DMS114 treated with DMSO at 0.1 percent for 48 hours (cell line): ENCODE results near the gene DCN.
"Not testable (repeated sequence)": the region's sequence is repeated elsewhere in the genome, so short reads cannot be mapped to it uniquely, and the experiment has no call there.

Experiments
- DNase-seq: peaks from one replicate; lab custom pipeline; 2025; ENCODE audit not compliant: unreplicated experiment; lab: John Stamatoyannopoulos, UW

The DCN gene

GRCh38 chr12:91182636-91183455 lies at the start of gene DCN:
Gene DCN, minus strand, starts transcription at chr12:91182817. Its CDS starts 4,265 bp downstream, at chr12:91178552.
- peak; percentile 55 for DNase-seq

- no peak for DNase-seq
These were observed 48.2 kb upstream of the DCN start for GRCh38 chr12:91230841-91231240.

GRCh38 chr12:91226951-91227350 lies 44.3 kb upstream of the DCN start:
- DNase-seq = no peak

GRCh38 chr12:91225316-91225715 lies 42.7 kb upstream of the DCN start:
- no peak for DNase-seq

GRCh38 chr12:91224401-91224800 lies 41.8 kb upstream of the DCN start:
- DNase-seq = no peak

GRCh38 chr12:91222746-91223145 lies 40.1 kb upstream of the DCN start:
- no peak for DNase-seq

- DNase-seq = no peak
These were observed 37.3 kb upstream of the DCN start for GRCh38 chr12:91219919-91220318.

GRCh38 chr12:91219511-91219910 lies 36.9 kb upstream of the DCN start:
- no peak for DNase-seq

GRCh38 chr12:91216871-91217270 lies 34.3 kb upstream of the DCN start:
- DNase-seq = no peak

GRCh38 chr12:91215940-91216454 lies 33.4 kb upstream of the DCN start:
- no peak for DNase-seq

- DNase-seq = no peak
These were observed 29.2 kb upstream of the DCN start for GRCh38 chr12:91211866-91212265.

- DNase-seq = no peak
These were observed 28.0 kb upstream of the DCN start for GRCh38 chr12:91210618-91211017.

- no peak for DNase-seq
These were observed 27.5 kb upstream of the DCN start for GRCh38 chr12:91210144-91210543.

GRCh38 chr12:91207301-91207700 lies 24.7 kb upstream of the DCN start:
- not testable (repeated sequence) for DNase-seq

- DNase-seq = no peak
These were observed 23.2 kb upstream of the DCN start for GRCh38 chr12:91205811-91206210.

GRCh38 chr12:91204421-91204820 lies 21.8 kb upstream of the DCN start:
- DNase-seq = no peak

GRCh38 chr12:91203610-91204009 lies 21.0 kb upstream of the DCN start:
- DNase-seq = no peak

- DNase-seq = no peak
These were observed 19.8 kb upstream of the DCN start for GRCh38 chr12:91202390-91202789.

GRCh38 chr12:91196436-91196835 lies 13.8 kb upstream of the DCN start:
- no peak for DNase-seq

- DNase-seq = peak; percentile 23
These were observed 11.9 kb upstream of the DCN start for GRCh38 chr12:91194500-91194899.

GRCh38 chr12:91191513-91192111 lies 9.0 kb upstream of the DCN start:
- no peak for DNase-seq

- no peak for DNase-seq
These were observed 6.9 kb upstream of the DCN start for GRCh38 chr12:91189516-91189915.
